ENCODE data around the gene BFSP1.

GRCh38 chr20:17513939-17514338, 17.2 kb downstream of the BFSP1 start:
- TF ChIP-seq TSHZ1 (tag by site-specific recombination; IDR thresholded peaks at IDR 0.05; ENCODE audit: borderline replicate concordance): no peak
- TF ChIP-seq, protein P1, sequence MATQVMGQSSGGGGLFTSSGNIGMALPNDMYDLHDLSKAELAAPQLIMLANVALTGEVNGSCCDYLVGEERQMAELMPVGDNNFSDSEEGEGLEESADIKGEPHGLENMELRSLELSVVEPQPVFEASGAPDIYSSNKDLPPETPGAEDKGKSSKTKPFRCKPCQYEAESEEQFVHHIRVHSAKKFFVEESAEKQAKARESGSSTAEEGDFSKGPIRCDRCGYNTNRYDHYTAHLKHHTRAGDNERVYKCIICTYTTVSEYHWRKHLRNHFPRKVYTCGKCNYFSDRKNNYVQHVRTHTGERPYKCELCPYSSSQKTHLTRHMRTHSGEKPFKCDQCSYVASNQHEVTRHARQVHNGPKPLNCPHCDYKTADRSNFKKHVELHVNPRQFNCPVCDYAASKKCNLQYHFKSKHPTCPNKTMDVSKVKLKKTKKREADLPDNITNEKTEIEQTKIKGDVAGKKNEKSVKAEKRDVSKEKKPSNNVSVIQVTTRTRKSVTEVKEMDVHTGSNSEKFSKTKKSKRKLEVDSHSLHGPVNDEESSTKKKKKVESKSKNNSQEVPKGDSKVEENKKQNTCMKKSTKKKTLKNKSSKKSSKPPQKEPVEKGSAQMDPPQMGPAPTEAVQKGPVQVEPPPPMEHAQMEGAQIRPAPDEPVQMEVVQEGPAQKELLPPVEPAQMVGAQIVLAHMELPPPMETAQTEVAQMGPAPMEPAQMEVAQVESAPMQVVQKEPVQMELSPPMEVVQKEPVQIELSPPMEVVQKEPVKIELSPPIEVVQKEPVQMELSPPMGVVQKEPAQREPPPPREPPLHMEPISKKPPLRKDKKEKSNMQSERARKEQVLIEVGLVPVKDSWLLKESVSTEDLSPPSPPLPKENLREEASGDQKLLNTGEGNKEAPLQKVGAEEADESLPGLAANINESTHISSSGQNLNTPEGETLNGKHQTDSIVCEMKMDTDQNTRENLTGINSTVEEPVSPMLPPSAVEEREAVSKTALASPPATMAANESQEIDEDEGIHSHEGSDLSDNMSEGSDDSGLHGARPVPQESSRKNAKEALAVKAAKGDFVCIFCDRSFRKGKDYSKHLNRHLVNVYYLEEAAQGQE (tag by site-specific recombination; IDR thresholded peaks at IDR 0.05): no peak
- no peak for TF ChIP-seq ZNF121 (tag by site-specific recombination; IDR thresholded peaks at IDR 0.05)
- no peak for TF ChIP-seq GLIS1 (tag by site-specific recombination; IDR thresholded peaks at IDR 0.05)
- TF ChIP-seq ZNF423 (tag by site-specific recombination; IDR thresholded peaks at IDR 0.05): no peak
- no peak for TF ChIP-seq ZBTB17 (tag by site-specific recombination; IDR thresholded peaks at IDR 0.05)
- TF ChIP-seq ZNF621 (tag by site-specific recombination; IDR thresholded peaks at IDR 0.05): no peak
- no peak for TF ChIP-seq ZNF274 (IDR thresholded peaks at IDR 0.05; ENCODE audit: low read length)
- TF ChIP-seq ZNF274 (tag by site-specific recombination; IDR thresholded peaks at IDR 0.05; ENCODE audit: borderline replicate concordance): no peak
- TF ChIP-seq ZNF610 (tag by site-specific recombination; IDR thresholded peaks at IDR 0.05; ENCODE audit: borderline replicate concordance): no peak
- TF ChIP-seq BCL6B (tag by site-specific recombination; IDR thresholded peaks at IDR 0.05): no peak
- TF ChIP-seq, protein P2, sequence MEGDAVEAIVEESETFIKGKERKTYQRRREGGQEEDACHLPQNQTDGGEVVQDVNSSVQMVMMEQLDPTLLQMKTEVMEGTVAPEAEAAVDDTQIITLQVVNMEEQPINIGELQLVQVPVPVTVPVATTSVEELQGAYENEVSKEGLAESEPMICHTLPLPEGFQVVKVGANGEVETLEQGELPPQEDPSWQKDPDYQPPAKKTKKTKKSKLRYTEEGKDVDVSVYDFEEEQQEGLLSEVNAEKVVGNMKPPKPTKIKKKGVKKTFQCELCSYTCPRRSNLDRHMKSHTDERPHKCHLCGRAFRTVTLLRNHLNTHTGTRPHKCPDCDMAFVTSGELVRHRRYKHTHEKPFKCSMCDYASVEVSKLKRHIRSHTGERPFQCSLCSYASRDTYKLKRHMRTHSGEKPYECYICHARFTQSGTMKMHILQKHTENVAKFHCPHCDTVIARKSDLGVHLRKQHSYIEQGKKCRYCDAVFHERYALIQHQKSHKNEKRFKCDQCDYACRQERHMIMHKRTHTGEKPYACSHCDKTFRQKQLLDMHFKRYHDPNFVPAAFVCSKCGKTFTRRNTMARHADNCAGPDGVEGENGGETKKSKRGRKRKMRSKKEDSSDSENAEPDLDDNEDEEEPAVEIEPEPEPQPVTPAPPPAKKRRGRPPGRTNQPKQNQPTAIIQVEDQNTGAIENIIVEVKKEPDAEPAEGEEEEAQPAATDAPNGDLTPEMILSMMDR (tag by site-specific recombination; IDR thresholded peaks at IDR 0.05): no peak
